OCI-LY7 (cell line): ENCODE data around the gene NELL1. TPM values are rescaled to one million over a fixed set of nuclear protein-coding genes. Genes with fewer than 3 reads are reported as not detected.

Experiments used
- BruUV-seq: library from RNA; stranded (reverse); fragments of 400-500 nt; replicated peaks from 2 replicates; lab custom pipeline; 2021; lab: Mats Ljungman, UMichigan
- CTCF ChIA-PET: fragments of 300-600 bp; sonication (Branson Sonifier 250); formaldehyde crosslinking; loops from one replicate; lab custom pipeline; 2022; ENCODE audit warnings: antibody characterized with exemption; ENCODE audit not compliant: unreplicated experiment; lab: Charles Lee
- POLR2A ChIA-PET: fragments of 300-600 bp; sonication (Branson Sonifier 250); formaldehyde crosslinking; loops from one replicate; lab custom pipeline; 2022; ENCODE audit warnings: antibody characterized with exemption; lab: Charles Lee
- DNase-seq: peaks from one replicate; pipeline ENCODE4 v3.0.0-alpha.2; 2015; ENCODE audit warnings: low spot score
- H2AFZ ChIP-seq: fragments of 200-600 bp; sonication (generic), shearing (Covaris generic); 2 replicates; pipeline ENCODE4 v1.6.1; 2014; ENCODE audit warnings: mild to moderate bottlenecking, antibody characterized with exemption, low read length, moderate library complexity
- H3K27ac ChIP-seq: fragments of 200-600 bp; sonication (generic); 2 replicates; pipeline ENCODE4 v1.5.1; 2014; ENCODE audit warnings: mixed run types, low read depth, mild to moderate bottlenecking, moderate library complexity, low read length, inconsistent platforms; ENCODE audit not compliant: poor library complexity, severe bottlenecking
- H3K36me3 ChIP-seq: fragments of 200-600 bp; sonication (generic); 2 replicates; pipeline ENCODE4 v1.6.1; 2014; ENCODE audit warnings: mild to moderate bottlenecking, antibody characterized with exemption, low read length, moderate library complexity, mixed read lengths; ENCODE audit not compliant: insufficient read depth
- H3K4me1 ChIP-seq: fragments of 200-600 bp; sonication (generic); 2 replicates; pipeline ENCODE4 v1.5.1; 2014; ENCODE audit warnings: mild to moderate bottlenecking, low read length; ENCODE audit not compliant: insufficient read depth, poor library complexity, severe bottlenecking
- H3K4me2 ChIP-seq: fragments of 200-600 bp; sonication (generic); 2 replicates; pipeline ENCODE4 v1.6.1; 2014; ENCODE audit warnings: mild to moderate bottlenecking, low read length
- H3K4me3 ChIP-seq: fragments of 200-600 bp; sonication (generic); 2 replicates; pipeline ENCODE4 v1.5.1; 2014; ENCODE audit warnings: mild to moderate bottlenecking, low read depth, low read length; ENCODE audit not compliant: poor library complexity, severe bottlenecking
- H3K79me2 ChIP-seq: fragments of 200-600 bp; sonication (generic); 2 replicates; pipeline ENCODE4 v1.6.1; 2016; ENCODE audit warnings: low read depth, mild to moderate bottlenecking, low read length, moderate library complexity, mixed read lengths; ENCODE audit not compliant: insufficient read depth
- H3K9me2 ChIP-seq: fragments of 200-600 bp; sonication (generic); 2 replicates; pipeline ENCODE4 v1.6.1; 2016; ENCODE audit warnings: mild to moderate bottlenecking, low read length, mixed read lengths; ENCODE audit not compliant: insufficient read depth
- H3K9me3 ChIP-seq: fragments of 200-600 bp; sonication (generic); 2 replicates; pipeline ENCODE4 v1.6.1; 2014; ENCODE audit warnings: mild to moderate bottlenecking, mixed run types, low read length, mixed read lengths
- H4K20me1 ChIP-seq: fragments of 200-600 bp; sonication (generic); 2 replicates; pipeline ENCODE4 v1.6.1; 2014; ENCODE audit warnings: mild to moderate bottlenecking, antibody characterized with exemption, low read length, moderate library complexity, mixed read lengths; ENCODE audit not compliant: insufficient read depth
- EZH2phosphoT487 ChIP-seq: fragments of 200-600 bp; sonication (generic); IDR thresholded peaks from 2 replicates; pipeline ENCODE4 v1.6.1; 2018; ENCODE audit warnings: low read depth, borderline replicate concordance, mild to moderate bottlenecking, mixed run types, antibody characterized with exemption, low read length, moderate library complexity, mixed read lengths
- intact Hi-C: fragments of 100-400 bp; cut with micrococcal nuclease; formaldehyde crosslinking; loops from one replicate; pipeline ENCODE4 v1.10.0; 2022; ENCODE audit not compliant: unreplicated experiment
- total RNA-seq, 2 experiments: library from RNA; depleted of rRNA in 1 of 2; stranded (reverse); fragments of >200 nt in 1 of 2; shearing (Covaris generic) in 1 of 2; gene quantifications; 2 replicates each; pipeline ENCODE4 v1.2.3, GENCODE V29; 2014 to 2022
- TF ChIP-seq, protein P1 (sequence below): fragments of 200-600 bp; sonication (generic); conservative IDR thresholded peaks from 2 replicates; pipeline ENCODE4 v1.5.1; 2014; ENCODE audit warnings: mild to moderate bottlenecking, antibody characterized with exemption, low read length, moderate library complexity, mixed read lengths

NELL1 gene
- total RNA-seq, 2 experiments from 2014 or later, result not detected

DNA sequence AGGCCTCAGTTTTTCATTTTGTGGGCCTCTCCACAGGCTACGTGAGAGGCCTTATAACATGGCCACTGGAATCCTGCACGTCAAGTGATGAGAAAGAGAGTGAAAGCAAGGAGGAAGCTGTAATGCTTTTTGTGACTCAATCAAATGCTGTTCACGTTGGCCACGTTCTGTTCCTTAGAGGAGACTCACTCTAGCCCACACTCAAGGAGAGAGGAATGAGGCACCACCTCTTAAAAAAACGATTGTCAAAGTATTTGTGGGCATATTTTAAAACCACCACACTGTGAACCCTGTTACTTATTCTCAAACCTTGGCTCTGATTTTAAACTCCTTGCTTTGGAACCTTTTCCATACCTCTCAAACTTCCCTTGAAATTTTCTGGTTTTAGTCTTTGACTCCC lies 705.0 kb downstream of the NELL1 start:
- no peaks in the 10 kb centered on the region for H3K36me3 ChIP-seq

DNA sequence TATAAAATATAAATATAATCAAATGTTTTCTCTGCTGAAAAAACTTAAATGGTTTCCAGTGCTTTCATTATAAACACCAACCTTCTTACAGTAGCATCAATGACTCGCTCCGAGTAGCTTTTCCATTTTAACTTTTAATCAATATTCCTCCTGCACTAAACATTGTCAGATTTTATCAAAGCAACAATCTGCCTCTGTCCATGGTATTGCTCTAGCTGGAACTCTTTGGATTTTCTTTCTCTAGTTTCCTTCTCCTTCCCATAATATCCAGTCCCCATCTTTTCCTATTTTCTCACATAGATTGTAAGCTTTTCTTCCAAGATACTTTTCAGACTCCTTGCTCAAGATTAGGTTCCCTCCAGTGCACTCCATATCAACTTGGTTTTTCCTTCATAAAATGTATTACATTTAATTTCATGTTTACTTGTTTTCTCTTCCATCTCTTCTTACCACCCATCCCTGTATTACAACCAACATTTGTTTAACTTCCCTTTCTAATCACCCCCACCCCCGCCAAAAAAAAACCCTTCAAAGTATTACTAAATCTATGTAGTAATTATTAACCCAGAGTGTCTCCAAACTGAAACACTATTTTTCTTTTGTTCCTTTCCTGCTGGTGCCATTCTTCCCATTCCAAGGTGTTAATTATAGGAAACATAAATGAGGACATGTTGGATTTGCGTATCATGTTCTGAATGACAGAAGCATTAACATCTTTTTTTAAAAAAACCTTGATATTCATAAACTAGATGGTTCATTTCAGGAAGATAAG lies 716.5 kb downstream of the NELL1 start:
- Histone ChIP-seq H2AFZ (no peak overlapping the region), H3K9me2 (no peaks in the 10 kb centered on the region), H3K4me2 (no peak overlapping the region), H3K4me3 (no peak overlapping the region), H3K27ac (no peak overlapping the region), H3K4me1 (no peaks in the 10 kb centered on the region), H3K9me3 (no peaks in the 10 kb centered on the region), H3K79me2 (no peaks in the 10 kb centered on the region), H3K36me3 (no peaks in the 10 kb centered on the region), H4K20me1 (no peaks in the 10 kb centered on the region)
- intact Hi-C loops, result no loop called here
- TF ChIP-seq, protein P1, sequence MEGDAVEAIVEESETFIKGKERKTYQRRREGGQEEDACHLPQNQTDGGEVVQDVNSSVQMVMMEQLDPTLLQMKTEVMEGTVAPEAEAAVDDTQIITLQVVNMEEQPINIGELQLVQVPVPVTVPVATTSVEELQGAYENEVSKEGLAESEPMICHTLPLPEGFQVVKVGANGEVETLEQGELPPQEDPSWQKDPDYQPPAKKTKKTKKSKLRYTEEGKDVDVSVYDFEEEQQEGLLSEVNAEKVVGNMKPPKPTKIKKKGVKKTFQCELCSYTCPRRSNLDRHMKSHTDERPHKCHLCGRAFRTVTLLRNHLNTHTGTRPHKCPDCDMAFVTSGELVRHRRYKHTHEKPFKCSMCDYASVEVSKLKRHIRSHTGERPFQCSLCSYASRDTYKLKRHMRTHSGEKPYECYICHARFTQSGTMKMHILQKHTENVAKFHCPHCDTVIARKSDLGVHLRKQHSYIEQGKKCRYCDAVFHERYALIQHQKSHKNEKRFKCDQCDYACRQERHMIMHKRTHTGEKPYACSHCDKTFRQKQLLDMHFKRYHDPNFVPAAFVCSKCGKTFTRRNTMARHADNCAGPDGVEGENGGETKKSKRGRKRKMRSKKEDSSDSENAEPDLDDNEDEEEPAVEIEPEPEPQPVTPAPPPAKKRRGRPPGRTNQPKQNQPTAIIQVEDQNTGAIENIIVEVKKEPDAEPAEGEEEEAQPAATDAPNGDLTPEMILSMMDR, result no peak
- TF ChIP-seq EZH2phosphoT487, result no peak
- DNase-seq, result no peak
- ChIA-PET CTCF (no interaction called here), POLR2A (no interaction called here)
- BruUV-seq, result no TSS peak

More for the DNA sequence above, 705.0 kb downstream of the NELL1 start:
- H3K4me2 ChIP-seq, result no peak overlapping the region
- BruUV-seq, result no TSS peak
- H2AFZ ChIP-seq, result no peak overlapping the region
- POLR2A ChIA-PET, result no interaction called here
- no peak for DNase-seq
- no peak overlapping the region for H3K4me3 ChIP-seq
- intact Hi-C loops, result no loop called here
- H3K27ac ChIP-seq, result no peak overlapping the region
- TF ChIP-seq, protein P1, result no peak
- no peak for TF ChIP-seq EZH2phosphoT487
- H3K9me2 ChIP-seq, result no peaks in the 10 kb centered on the region
- no peaks in the 10 kb centered on the region for H3K4me1 ChIP-seq
- no peaks in the 10 kb centered on the region for H3K79me2 ChIP-seq
- H4K20me1 ChIP-seq, result no peaks in the 10 kb centered on the region
- CTCF ChIA-PET, result no interaction called here
- no peaks in the 10 kb centered on the region for H3K9me3 ChIP-seq

GRCh38 chr11:21390430-21390829 lies 721.0 kb downstream of the NELL1 start:
- no peak for DNase-seq
- H3K27ac ChIP-seq, result no peak overlapping the region
- no peaks in the 10 kb centered on the region for H4K20me1 ChIP-seq
- no TSS peak for BruUV-seq
- H3K4me1 ChIP-seq, result no peaks in the 10 kb centered on the region
- H2AFZ ChIP-seq, result no peak overlapping the region
- H3K36me3 ChIP-seq, result no peaks in the 10 kb centered on the region
- H3K79me2 ChIP-seq, result no peaks in the 10 kb centered on the region
- ChIA-PET CTCF (no interaction called here), POLR2A (interaction anchor here (0.7 kb wide), 1 partner anchor 17 kb away, joined by 3 read pairs; no protein-coding TSS in a partner anchor)
- no peak overlapping the region for H3K4me2 ChIP-seq
- no peak overlapping the region for H3K4me3 ChIP-seq
- no peaks in the 10 kb centered on the region for H3K9me2 ChIP-seq
- no peaks in the 10 kb centered on the region for H3K9me3 ChIP-seq
- TF ChIP-seq EZH2phosphoT487, result no peak
- TF ChIP-seq, protein P1, result no peak
- intact Hi-C loops, result no loop called here
